Spleen (tissue), 11 donors: ENCODE data around the gene CHAD. TPM values are rescaled to one million over a fixed set of nuclear protein-coding genes. Genes with fewer than 3 reads are reported as not detected.
A peak's percentile ranks its signal among the peaks of the same experiment; 100 is the strongest.
"Not testable (repeated sequence)": the region's sequence is repeated elsewhere in the genome, so short reads cannot be mapped to it uniquely, and the experiment has no call there.

Experiments
- DNase-seq: peaks from one replicate; pipeline ENCODE4 v3.0.0-alpha.2; 2020
- H3K27ac ChIP-seq, 8 donors: fragments of 200-600 bp; sonication (generic) in 7 of 8; 1 replicate in 4 of 8; 2 replicates in 4 of 8; pipeline versions ENCODE4 v1.5.0 to v1.8.0; 2016 to 2021; ENCODE audit warnings: inconsistent platforms in 4 of 8, mild to moderate bottlenecking in 4 of 8, moderate library complexity in 1 of 8
- H3K27me3 ChIP-seq, 7 donors: fragments of 200-600 bp; sonication (generic) in 6 of 7; replicated peaks in 1 of 7; 1 replicate in 4 of 7; 2 replicates in 3 of 7; pipeline versions ENCODE4 v1.5.0 to v1.8.0; 2016 to 2021; ENCODE audit warnings: inconsistent platforms in 3 of 7, mild to moderate bottlenecking in 1 of 7
- H3K36me3 ChIP-seq, 6 donors: fragments of 200-600 bp; sonication (generic) in 5 of 6; 1 replicate in 4 of 6; 2 replicates in 2 of 6; pipeline versions ENCODE4 v1.5.0 to v1.8.0; 2016 to 2021; ENCODE audit warnings: inconsistent platforms in 2 of 6
- H3K4me1 ChIP-seq, 6 donors: fragments of 200-600 bp; sonication (generic) in 5 of 6; 1 replicate in 3 of 6; 2 replicates in 3 of 6; pipeline versions ENCODE4 v1.5.0 to v1.8.0; 2016 to 2021; ENCODE audit warnings: inconsistent platforms in 3 of 6
- H3K4me3 ChIP-seq, 8 donors: fragments of 200-600 bp; sonication (generic) in 7 of 8; 1 replicate in 4 of 8; 2 replicates in 4 of 8; pipeline versions ENCODE4 v1.5.0 to v1.8.0; 2016 to 2021; ENCODE audit warnings: inconsistent platforms in 4 of 8, mild to moderate bottlenecking in 4 of 8, moderate library complexity in 2 of 8
- H3K9me3 ChIP-seq, 8 donors: fragments of 200-600 bp; sonication (generic) in 7 of 8; 1 replicate in 4 of 8; 2 replicates in 4 of 8; pipeline versions ENCODE4 v1.5.0 to v1.8.0; 2016 to 2021; ENCODE audit warnings: inconsistent platforms in 4 of 8
- POLR2A ChIP-seq, 3 donors: fragments of 450-650 bp; IDR thresholded peaks; one replicate each; pipeline ENCODE4 v1.5.1; 2017; ENCODE audit warnings: antibody characterized with exemption in 3 of 3, mild to moderate bottlenecking in 1 of 3
- POLR2AphosphoS5 ChIP-seq, 3 donors: sonication (generic); formaldehyde crosslinking; IDR thresholded peaks; one replicate each; pipeline ENCODE4 v1.5.1; 2017; ENCODE audit warnings: antibody characterized with exemption in 3 of 3
- WGBS, 5 donors: extraction: QIAGEN DNeasy Blood & Tissue Kit in 3 of 5; methylation state at CpG; one replicate each; pipeline versions ENCODE4 v1.1.5 to v1.1.7; 2013 to 2018; 5-methylcytosine and 5-hydroxymethylcytosine counted together
- intact Hi-C: fragments of 100-400 bp; cut with DNase I; formaldehyde crosslinking; loops from one replicate; pipeline ENCODE4 v1.15.0; 2023; ENCODE audit warnings: low total_unique reads
- polyA plus RNA-seq, 3 donors: library from polyadenylated mRNA; stranded (reverse); fragments of 200-250 nt; gene quantifications; one replicate each; pipeline ENCODE4 v1.2.1, GENCODE V29; 2013
- total RNA-seq, 7 donors: library from RNA; depleted of rRNA in 3 of 7; stranded (reverse); fragments of >200 nt in 3 of 7; fragmentation: NEBNext Ultra II Directional in 4 of 7; extraction: Animal tissue kit (Norgen Biotek cat#: 25700) in 4 of 7; gene quantifications; one replicate each; pipeline versions ENCODE4 v1.1.0 to v1.2.1, GENCODE V29; 2016 to 2021
- TF ChIP-seq, protein P1 (sequence below), 11 experiments: fragments of 200-600 bp in 7 of 11; fragments of 450-650 bp in 4 of 11; sonication (generic) in 4 of 11; IDR thresholded peaks in 8 of 11; conservative IDR thresholded peaks in 3 of 11; 1 replicate in 7 of 11; 2 replicates in 4 of 11; pipeline versions ENCODE4 v1.4.0 to v1.8.0; 2016 to 2021; ENCODE audit warnings: antibody characterized with exemption in 11 of 11, inconsistent platforms in 4 of 11, mild to moderate bottlenecking in 1 of 11
- donor health status: healthy with polysubstance abuse.
- donor health status: DM: no; HTN: no; CAD: no; lungs with moderate emphysema.
- donor health status: DM: no; HTN: no; CAD: no.
- donor health status: Bipolar disorder and iron deficiency.
- donor health status: healthy.
- donor health status: DM: no; HTN: no; CAD: no.
- donor health status: DM: yes; HTN: yes; CAD: no.

CHAD gene
- total and polyA plus RNA-seq, 10 donors, result 0.39 TPM; not detected in 9

DNA sequence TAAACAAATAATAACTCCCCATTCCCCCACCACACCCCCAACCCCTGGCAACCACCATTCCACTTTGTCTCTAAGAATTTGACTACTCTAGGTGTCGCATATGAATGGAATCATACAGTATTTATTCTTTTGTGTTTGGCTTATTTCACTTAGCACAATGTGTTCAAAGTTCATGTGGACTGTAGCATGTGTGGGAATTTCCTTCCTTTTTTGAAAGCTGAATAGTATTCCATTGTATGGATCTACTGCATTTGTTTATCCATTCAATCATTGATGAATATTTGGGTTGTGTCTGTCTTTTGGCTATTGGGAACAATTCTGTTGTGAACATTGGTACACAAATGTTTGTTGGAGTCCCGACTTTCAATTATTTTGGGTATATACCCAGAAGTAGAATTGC is 45.9 kb downstream of the CHAD start:
- TF ChIP-seq POLR2A (IDR thresholded peaks at IDR 0.05), result no peak
- TF ChIP-seq, protein P1, sequence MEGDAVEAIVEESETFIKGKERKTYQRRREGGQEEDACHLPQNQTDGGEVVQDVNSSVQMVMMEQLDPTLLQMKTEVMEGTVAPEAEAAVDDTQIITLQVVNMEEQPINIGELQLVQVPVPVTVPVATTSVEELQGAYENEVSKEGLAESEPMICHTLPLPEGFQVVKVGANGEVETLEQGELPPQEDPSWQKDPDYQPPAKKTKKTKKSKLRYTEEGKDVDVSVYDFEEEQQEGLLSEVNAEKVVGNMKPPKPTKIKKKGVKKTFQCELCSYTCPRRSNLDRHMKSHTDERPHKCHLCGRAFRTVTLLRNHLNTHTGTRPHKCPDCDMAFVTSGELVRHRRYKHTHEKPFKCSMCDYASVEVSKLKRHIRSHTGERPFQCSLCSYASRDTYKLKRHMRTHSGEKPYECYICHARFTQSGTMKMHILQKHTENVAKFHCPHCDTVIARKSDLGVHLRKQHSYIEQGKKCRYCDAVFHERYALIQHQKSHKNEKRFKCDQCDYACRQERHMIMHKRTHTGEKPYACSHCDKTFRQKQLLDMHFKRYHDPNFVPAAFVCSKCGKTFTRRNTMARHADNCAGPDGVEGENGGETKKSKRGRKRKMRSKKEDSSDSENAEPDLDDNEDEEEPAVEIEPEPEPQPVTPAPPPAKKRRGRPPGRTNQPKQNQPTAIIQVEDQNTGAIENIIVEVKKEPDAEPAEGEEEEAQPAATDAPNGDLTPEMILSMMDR (IDR thresholded peaks at IDR 0.05 in 8 of 11, conservative IDR thresholded peaks at IDR 0.05 in 3 of 11), result no peak
- TF ChIP-seq POLR2AphosphoS5 (IDR thresholded peaks at IDR 0.05), result no peak
- intact Hi-C loops, result no loop called here
- no peak for DNase-seq
- 93 to 99% (median 98%) methylated on average over 2 of the region's 2 CpGs for WGBS, 5 donors
- Histone ChIP-seq H3K36me3 (no peaks in the 10 kb centered on the region), H3K4me3 (no peak overlapping the region), H3K27me3 (no peaks in the 10 kb centered on the region), H3K4me1 (peaks cover 23 to 69% (median 51%) of the 10 kb centered on the region in 6 donors), H3K27ac (peak overlapping the region in 4 of 8 donors; percentile 82 to 87 (median 86)), H3K9me3 (peaks cover 0 to 8% (median 0%) of the 10 kb centered on the region in 8 donors)

DNA sequence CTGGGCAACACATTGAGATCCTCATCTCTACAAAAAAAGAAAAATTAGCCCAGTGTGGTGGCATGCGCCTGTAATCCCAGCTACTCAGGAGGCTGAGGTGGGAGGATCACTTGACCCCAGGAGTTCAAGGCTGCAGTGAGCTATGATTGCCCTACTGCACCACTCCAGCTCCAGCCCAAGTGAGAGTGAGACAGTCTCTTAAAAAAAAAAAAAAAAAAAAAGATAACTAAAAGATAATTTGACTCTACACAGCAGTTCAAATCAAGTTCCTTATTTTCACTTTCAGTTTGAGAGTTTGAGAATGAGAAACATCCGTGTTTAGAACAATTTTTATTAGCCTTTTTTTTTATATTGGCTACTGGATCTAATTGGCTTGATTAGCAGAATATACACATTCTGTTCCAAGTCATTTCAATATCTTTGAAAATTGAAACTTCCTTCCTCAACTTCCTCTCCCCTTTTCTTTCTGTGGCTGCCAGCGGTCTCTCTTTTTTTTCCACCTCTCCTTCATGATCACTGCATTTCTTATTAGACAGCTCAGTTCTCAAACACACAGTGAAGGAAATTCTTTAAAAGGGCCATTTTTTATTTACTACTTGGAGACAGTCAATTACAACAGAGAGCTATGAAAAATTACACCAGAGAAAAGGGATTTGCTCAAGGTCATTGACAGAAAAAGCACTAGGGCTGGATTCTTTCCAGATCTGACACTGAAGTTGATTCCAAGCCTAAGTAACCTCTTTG is 47.2 kb downstream of the CHAD start:
- Histone ChIP-seq H3K27ac (peak overlapping the region; percentile 66 to 89 (median 83)), H3K4me1 (peaks cover 11 to 56% (median 39%) of the 10 kb centered on the region in 6 donors), H3K36me3 (no peaks in the 10 kb centered on the region), H3K27me3 (no peaks in the 10 kb centered on the region), H3K4me3 (peak overlapping the region in 5 of 8 donors; percentile 1 to 48 (median 10)), H3K9me3 (peaks cover 0 to 8% (median 0%) of the 10 kb centered on the region in 8 donors)
- intact Hi-C loops, result no loop called here
- TF ChIP-seq, protein P1 (IDR thresholded peaks at IDR 0.05 in 8 of 11, conservative IDR thresholded peaks at IDR 0.05 in 3 of 11), result no peak
- TF ChIP-seq POLR2AphosphoS5 (IDR thresholded peaks at IDR 0.05), result no peak
- no peak for TF ChIP-seq POLR2A (IDR thresholded peaks at IDR 0.05)
- WGBS, 5 donors, result 20 to 27% (median 24%) methylated on average over 3 of the region's 3 CpGs
- DNase-seq, result no peak

DNA sequence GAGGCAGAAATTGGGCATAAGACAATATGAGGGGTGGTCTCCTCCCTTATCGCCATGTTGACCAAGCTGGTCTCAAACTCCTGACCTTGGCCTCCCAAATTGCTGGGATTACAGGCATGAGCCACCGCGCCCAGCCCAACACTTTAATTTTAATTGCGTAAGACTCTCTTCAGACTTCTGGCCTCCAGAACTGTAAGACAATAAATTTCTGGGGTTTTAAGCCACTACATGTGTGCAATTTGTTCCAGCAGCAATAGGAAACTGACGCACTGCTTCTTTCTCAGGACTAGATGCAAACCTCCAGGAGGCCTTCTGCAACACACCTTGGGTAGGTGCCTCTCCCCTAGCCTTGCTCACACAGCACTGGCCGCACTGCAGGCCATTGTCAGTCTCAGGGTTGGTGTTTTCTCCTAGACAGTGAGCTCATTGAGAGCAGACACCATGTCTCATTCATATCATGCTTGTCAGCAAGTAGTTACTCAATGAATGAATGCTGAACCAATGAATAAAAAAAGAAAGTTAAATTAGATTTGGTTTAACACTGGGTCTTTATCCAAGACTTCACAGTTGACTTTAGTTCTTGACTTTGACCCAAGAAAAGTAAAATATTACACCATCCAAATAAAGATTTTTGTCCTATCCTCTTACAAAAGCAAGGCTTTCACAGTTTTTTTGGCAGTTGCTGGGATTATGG is 48.1 kb downstream of the CHAD start:
- Histone ChIP-seq H3K9me3 (peaks cover 0 to 8% (median 0%) of the 10 kb centered on the region in 8 donors), H3K4me1 (peaks cover 10 to 49% (median 34%) of the 10 kb centered on the region in 6 donors), H3K27me3 (no peaks in the 10 kb centered on the region), H3K4me3 (peak overlapping the region in 1 of 8 donors; percentile 48), H3K36me3 (no peaks in the 10 kb centered on the region), H3K27ac (peak overlapping the region; percentile 66 to 89 (median 83))
- 85 to 95% (median 89%) methylated on average over 6 of the region's 6 CpGs for WGBS, 5 donors
- DNase-seq, result no peak
- TF ChIP-seq, protein P1 (IDR thresholded peaks at IDR 0.05 in 8 of 11, conservative IDR thresholded peaks at IDR 0.05 in 3 of 11), result no peak
- TF ChIP-seq POLR2AphosphoS5 (IDR thresholded peaks at IDR 0.05) (no peak), POLR2A (IDR thresholded peaks at IDR 0.05) (no peak)
- intact Hi-C loops, result no loop called here

DNA sequence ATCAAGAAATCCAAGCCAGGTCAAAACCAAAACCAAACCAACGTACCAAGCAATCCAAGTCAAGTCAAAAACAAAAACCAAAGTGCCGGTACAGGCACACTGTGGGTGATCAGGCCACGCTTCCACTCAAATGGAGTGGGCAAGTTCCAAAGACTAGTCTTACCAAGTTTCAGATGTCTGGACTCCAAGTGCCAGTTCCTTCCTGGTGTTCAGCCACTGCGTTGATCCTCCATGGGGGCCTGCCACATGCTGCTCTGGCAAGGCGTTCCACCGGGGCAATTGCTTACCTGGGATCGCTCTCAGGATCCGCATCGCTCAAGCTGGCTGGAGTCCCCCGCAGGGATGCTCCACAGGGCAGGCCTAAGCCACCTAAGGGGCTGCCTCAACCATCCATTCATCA is 49.1 kb downstream of the CHAD start:
- H3K36me3 ChIP-seq, intact Hi-C loops, H3K27me3 ChIP-seq, DNase-seq, H3K4me3 ChIP-seq, H3K9me3 ChIP-seq, H3K27ac ChIP-seq: not testable (repeated sequence)
- peaks cover 7 to 39% (median 24%) of the 10 kb centered on the region in 6 donors for H3K4me1 ChIP-seq
- 96 to 98% (median 97%) methylated on average over 9 to 10 of the region's 10 CpGs for WGBS, 5 donors
